Muscle of leg (tissue), 11 donors: ENCODE measurements around the gene ACE. TPM values are rescaled to one million over a fixed set of nuclear protein-coding genes. Genes with fewer than 3 reads are reported as not detected.

Experiments used
- DNase-seq: peaks from one replicate; pipeline ENCODE4 v3.0.0; 2013
- H3K27ac ChIP-seq: one replicate; pipeline ENCODE4 v1.5.1; 2013; ENCODE audit warnings: mild to moderate bottlenecking, low read length, control low read depth
- H3K27me3 ChIP-seq: one replicate; pipeline ENCODE4 v1.6.1; 2013; ENCODE audit warnings: low read length; ENCODE audit not compliant: control insufficient read depth, insufficient read depth
- H3K36me3 ChIP-seq: one replicate; pipeline ENCODE4 v1.6.1; 2013; ENCODE audit warnings: low read length; ENCODE audit not compliant: control insufficient read depth, insufficient read depth
- H3K4me1 ChIP-seq: one replicate; pipeline ENCODE4 v1.6.1; 2013; ENCODE audit warnings: low read length; ENCODE audit not compliant: control insufficient read depth, insufficient read depth
- H3K4me3 ChIP-seq: one replicate; pipeline ENCODE4 v1.5.1; 2013; ENCODE audit warnings: low read length, control low read depth
- H3K9me3 ChIP-seq: replicated peaks from 2 replicates; pipeline ENCODE4 v1.6.1; 2013; ENCODE audit warnings: low read depth, low read length; ENCODE audit not compliant: control insufficient read depth
- WGBS: methylation state at CpG from one replicate; pipeline ENCODE4 v1.1.5; 2013; ENCODE audit warnings: missing lambda C conversion rate; ENCODE audit not compliant: insufficient coverage; 5-methylcytosine and 5-hydroxymethylcytosine counted together
- polyA plus RNA-seq, 8 donors: library from polyadenylated mRNA; unstranded; fragments of 120-200 nt; gene quantifications; one replicate each; pipeline versions ENCODE4 v1.2.1 to v1.2.3, GENCODE V29; 2013; ENCODE audit warnings: inconsistent platforms in 1 of 8, low replicate concordance in 1 of 8; ENCODE audit not compliant: insufficient read length in 8 of 8, insufficient read depth in 1 of 8
- total RNA-seq: library from RNA; stranded (reverse); fragments of 120-200 nt; gene quantifications from one replicate; pipeline ENCODE4 v1.2.4, GENCODE V29; 2013

Gene ACE
- total and polyA plus RNA-seq, 9 donors: 5.1 to 20.3 (median 7.4) TPM

DNA sequence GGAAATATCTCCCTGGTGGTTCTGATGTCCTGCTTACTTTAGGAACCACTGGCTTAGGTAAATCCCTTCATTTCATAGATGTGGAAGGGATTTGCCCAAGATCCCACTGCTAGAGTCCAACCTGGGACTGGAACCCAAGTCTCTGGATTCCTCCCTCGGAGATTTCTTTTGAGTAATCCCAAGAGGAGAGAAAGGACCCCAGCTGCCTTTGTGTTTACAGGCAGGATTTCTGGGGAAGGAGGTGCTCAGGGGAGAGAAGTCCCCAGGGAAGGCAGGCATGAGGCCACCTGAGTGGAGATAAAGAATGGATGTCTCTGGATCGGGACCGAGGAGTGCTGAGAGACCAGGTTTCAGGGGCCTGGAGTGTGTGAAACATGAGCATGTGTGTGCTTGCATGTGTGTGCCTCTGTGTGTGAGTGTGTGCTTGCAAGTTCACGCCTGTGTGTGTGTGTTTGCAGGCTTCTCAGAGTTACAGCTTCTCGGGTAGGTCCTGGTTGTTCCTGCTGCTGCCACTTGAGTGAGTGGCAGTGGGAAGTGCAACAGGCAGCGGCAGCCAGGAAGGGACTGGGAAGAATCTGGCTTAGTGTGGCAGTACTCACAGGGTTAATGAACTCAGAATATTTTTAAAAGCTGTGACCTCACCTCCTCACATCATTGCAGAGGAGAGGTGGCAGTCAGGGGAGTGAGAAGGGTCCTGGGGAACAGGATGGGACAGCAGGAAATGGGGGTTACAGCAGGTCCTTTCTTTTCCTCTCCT, 48.5 kb downstream of the ACE start:
- H3K4me3 ChIP-seq: no peak overlapping the region
- no peaks in the 10 kb centered on the region for H3K9me3 ChIP-seq
- peaks cover 30% of the 10 kb centered on the region for H3K27me3 ChIP-seq
- no peak for DNase-seq
- H3K27ac ChIP-seq: no peak overlapping the region
- WGBS: 62% methylated on average over 3 of the region's 6 CpGs
- H3K36me3 ChIP-seq: no peaks in the 10 kb centered on the region
- peaks cover 5% of the 10 kb centered on the region for H3K4me1 ChIP-seq

DNA sequence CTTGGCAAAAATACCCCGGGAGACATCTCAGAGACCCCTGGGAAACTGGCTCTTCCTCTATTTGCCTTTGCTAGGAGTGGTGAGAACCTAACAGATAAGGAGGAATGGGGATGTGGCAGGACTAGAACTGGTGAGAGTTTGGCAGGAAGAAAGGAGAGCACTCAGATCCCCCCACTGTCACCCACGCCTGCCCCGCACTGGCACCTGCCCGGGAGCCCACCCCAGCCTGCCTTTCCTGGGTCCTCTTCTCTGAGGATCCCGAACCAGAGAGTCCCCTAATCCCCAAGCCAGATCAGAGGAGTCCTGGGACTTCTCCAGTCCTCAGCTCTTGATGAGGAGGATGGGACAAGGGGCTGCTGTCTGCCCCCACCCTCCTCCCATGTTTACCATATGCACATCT, 50.0 kb downstream of the ACE start:
- H3K4me1 ChIP-seq: peaks cover 5% of the 10 kb centered on the region
- no peak overlapping the region for H3K27ac ChIP-seq
- H3K9me3 ChIP-seq: no peaks in the 10 kb centered on the region
- no peak overlapping the region for H3K4me3 ChIP-seq
- H3K27me3 ChIP-seq: peaks cover 28% of the 10 kb centered on the region
- 80% methylated on average over 1 of the region's 5 CpGs for WGBS
- DNase-seq: no peak
- no peaks in the 10 kb centered on the region for H3K36me3 ChIP-seq

DNA sequence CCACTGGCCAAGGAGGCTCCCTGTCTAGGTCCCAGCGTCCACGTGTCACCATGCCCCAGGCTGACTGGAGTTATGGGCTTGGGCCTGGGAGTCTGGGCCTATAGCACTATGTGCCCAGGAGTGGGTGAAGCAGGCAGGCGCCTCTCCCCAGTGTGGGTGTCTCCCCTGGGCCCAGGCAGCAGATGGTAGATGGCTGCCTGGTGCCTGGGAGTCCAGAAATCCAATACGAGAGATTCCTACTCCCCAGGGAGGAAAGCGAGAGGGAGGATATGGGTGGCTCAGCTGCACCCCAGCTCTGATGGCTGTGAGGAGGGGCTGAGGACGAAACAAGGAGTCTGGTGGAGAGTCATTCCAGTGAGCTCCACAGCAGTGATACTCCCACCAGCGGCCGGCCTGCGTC, 51.3 kb downstream of the ACE start:
- Histone ChIP-seq H3K27me3 (peaks cover 31% of the 10 kb centered on the region), H3K4me3 (no peak overlapping the region), H3K36me3 (no peaks in the 10 kb centered on the region), H3K9me3 (no peaks in the 10 kb centered on the region), H3K4me1 (peaks cover 5% of the 10 kb centered on the region), H3K27ac (no peak overlapping the region)
- WGBS: 82% methylated on average over 6 of the region's 9 CpGs
- DNase-seq: no peak

DNA sequence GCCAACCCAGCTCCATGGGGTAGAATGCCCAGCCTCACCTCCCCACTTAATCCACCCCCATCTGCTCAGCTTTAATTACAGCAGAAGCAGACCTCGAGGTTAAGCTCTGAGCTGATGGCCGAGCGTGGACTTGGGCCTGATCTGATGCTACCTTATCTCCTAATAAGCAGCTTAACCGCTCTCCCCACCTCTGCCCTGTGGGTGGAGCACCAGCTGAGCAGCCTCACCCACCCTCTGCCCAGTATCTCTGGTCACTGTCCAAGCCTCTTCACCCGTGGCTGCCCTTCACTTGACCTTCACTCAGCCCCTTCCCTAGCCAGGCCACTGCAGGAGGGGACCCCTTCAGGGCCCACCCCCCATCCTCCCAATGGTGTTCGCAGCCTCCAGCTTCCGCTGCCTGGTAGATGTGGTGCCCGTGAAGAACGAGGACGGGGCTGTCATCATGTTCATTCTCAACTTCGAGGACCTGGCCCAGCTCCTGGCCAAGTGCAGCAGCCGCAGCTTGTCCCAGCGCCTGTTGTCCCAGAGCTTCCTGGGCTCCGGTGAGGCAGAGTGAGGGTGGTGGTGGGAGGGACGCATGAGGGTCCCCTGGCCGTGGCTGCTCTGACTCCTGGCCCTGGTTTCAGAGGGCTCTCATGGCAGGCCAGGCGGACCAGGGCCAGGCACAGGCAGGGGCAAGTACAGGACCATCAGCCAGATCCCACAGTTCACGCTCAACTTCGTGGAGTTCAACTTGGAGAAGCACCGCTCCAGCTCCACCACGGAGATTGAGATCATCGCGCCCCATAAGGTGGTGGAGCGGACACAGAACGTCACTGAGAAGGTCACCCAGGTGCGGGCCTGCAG, 53.1 kb downstream of the ACE start:
- H3K4me3 ChIP-seq: no peak overlapping the region
- no peaks in the 10 kb centered on the region for H3K36me3 ChIP-seq
- no peaks in the 10 kb centered on the region for H3K9me3 ChIP-seq
- H3K27me3 ChIP-seq: peaks cover 15% of the 10 kb centered on the region
- 78% methylated on average over 24 of the region's 26 CpGs for WGBS
- no peak overlapping the region for H3K27ac ChIP-seq
- no peaks in the 10 kb centered on the region for H3K4me1 ChIP-seq
- no peak for DNase-seq

DNA sequence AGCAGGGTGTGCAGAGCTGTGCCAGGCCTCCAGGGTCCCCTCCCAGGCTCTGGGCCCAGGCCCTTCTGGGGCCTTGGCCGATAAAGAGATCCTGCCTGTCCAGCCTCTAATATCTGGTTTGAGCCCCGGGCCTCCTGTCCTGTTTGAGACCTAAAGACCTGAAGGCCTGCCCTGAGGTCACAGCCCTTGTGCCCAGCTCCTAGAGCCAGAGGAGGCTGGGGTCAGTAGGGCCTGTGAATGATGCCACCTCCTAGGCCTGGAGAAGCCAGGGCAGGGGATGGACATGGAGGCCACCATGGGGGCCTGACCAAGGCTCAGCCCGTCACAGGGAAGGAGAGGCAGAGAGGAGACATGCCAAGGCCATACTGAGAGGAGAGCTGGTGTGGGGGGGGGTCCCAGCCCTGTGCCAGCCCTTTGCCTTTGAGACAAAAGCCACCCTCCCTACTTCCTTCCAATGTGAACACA, 53.7 kb downstream of the ACE start:
- DNase-seq: no peak
- no peaks in the 10 kb centered on the region for H3K9me3 ChIP-seq
- no peaks in the 10 kb centered on the region for H3K36me3 ChIP-seq
- no peaks in the 10 kb centered on the region for H3K4me1 ChIP-seq
- H3K27ac ChIP-seq: no peak overlapping the region
- peaks cover 11% of the 10 kb centered on the region for H3K27me3 ChIP-seq
- H3K4me3 ChIP-seq: no peak overlapping the region
- WGBS: 79% methylated on average over 2 of the region's 3 CpGs

DNA sequence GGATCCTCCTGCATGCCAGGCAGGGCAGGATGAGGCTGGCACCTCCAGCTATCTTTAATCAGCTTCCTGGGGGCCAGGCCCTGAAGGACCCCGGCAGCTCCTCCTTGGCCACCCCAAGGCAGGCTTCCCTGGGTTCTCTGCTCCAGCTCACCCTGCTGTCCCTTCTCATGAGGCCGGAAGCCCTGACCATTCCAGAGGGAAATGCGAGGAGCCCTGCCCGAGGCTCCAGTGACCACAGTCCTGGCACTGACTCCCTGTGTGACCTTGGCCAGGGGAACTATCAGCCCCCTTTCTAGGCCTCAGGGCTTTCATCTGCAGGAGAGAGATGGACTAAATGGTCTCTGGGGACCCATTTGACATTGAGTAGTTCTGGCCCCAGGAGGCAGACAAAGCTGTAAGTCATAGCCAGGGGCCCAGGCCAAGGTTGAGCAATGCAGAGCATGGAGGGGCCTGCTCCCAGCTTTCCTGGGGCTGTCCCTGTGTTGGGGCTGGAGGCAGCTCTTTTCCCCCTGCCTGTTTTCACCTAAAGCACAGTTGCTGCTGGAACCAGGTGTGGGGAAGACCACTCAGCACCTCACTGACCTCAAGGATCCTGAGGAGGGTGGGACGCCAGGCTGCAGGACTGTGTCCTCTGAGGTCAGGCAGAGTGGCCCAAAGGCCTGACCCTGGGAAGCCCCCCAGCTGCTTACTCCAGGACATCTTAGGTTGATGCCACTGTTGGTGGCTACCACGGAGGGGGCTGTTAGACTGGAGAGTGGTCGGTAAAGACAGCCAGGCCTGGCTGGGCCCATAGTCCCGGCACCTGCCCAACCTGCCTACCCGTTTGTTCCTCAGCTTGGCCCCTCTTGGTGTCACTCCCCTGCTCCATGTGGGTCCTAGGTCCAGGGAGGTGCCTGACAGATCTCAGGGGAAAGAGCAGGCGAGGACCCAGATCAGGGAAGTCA, 54.4 kb downstream of the ACE start:
- H3K9me3 ChIP-seq: no peaks in the 10 kb centered on the region
- H3K4me1 ChIP-seq: no peaks in the 10 kb centered on the region

DNA sequence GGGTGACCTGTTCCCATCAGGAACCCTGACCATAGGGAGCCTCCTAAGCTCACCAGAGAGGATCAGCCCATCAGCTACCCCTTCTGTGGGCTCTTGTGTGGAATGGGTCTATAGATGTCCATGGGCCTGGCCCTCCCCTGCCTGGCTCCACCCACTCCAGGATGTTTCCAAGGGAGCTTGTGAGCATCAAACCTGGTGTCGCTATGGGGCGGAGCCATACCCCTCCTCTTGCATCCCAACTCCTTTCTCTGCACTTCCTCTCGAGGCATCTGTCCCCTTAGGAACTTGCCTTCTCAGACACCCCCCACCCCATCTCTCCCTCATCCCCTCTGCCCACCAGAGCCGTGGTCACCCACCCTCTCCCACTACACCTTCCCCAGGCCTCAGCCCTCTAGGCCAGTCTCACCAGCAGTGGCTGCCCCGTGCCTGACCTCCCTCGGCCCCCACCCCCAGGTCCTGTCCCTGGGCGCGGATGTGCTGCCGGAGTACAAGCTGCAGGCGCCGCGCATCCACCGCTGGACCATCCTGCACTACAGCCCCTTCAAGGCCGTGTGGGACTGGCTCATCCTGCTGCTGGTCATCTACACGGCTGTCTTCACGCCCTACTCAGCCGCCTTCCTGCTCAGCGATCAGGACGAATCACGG, 56.7 kb downstream of the ACE start:
- Histone ChIP-seq H3K36me3 (no peaks in the 10 kb centered on the region), H3K27ac (no peak overlapping the region), H3K4me1 (peaks cover 9% of the 10 kb centered on the region), H3K4me3 (no peak overlapping the region), H3K27me3 (peaks cover 22% of the 10 kb centered on the region), H3K9me3 (no peaks in the 10 kb centered on the region)
- no peak for DNase-seq
- 85% methylated on average over 20 of the region's 20 CpGs for WGBS

More for the DNA sequence above, 54.4 kb downstream of the ACE start:
- Histone ChIP-seq H3K27ac (no peak overlapping the region), H3K27me3 (peaks cover 8% of the 10 kb centered on the region), H3K4me3 (no peak overlapping the region), H3K36me3 (no peaks in the 10 kb centered on the region)
- DNase-seq: no peak
- 78% methylated on average over 10 of the region's 10 CpGs for WGBS

DNA sequence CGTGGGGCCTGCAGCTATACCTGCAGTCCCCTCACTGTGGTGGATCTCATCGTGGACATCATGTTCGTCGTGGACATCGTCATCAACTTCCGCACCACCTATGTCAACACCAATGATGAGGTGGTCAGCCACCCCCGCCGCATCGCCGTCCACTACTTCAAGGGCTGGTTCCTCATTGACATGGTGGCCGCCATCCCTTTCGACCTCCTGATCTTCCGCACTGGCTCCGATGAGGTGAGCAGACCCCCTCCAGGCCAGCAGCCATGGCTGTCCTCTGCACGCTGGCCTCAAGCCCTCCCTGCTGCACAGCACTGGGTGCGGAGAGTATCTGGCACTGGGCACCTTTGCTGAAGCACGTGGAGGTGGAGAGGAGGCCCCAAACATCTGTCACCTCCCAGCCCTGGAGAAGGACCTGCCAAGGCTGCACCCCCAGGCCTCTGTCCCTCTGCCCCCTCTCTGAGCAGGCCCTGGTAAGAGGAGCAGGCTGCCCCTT, 57.3 kb downstream of the ACE start:
- WGBS: 93% methylated on average over 16 of the region's 17 CpGs
- H3K4me1 ChIP-seq: peaks cover 10% of the 10 kb centered on the region
- H3K4me3 ChIP-seq: no peak overlapping the region

DNA sequence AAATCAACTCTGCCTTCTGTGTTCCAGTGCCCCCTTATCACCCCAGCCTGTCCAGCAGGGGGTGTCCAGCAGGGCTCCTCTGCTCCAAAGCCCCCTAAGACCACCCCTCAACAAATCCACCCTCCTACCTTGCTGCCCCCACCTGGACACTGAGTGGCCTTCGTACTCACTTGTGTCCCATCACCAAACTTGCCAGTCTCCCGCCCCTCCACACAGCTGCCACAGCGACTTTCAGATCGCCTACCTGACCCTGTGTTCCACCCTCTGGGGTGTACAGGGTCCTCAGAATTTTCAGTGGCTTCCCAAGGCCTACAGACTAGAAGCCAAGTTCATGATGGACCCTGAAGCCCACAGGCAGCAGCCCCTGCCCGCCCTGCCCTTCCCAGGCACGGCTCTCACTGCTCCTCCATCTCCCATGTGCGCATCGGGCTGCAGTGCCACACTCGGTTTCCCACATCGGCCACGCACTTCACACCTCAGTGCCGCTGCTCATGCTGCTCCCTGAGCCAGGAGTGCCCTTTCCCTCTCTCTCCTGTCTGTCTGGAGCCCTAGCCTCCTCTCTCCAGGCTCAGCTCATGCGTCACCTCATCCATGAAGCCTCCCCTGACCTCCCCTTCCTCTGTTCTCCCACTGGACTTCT, 58.1 kb downstream of the ACE start:
- H3K9me3 ChIP-seq: no peaks in the 10 kb centered on the region
- H3K27ac ChIP-seq: no peak overlapping the region
- peaks cover 32% of the 10 kb centered on the region for H3K27me3 ChIP-seq
- no peak for DNase-seq
- no peaks in the 10 kb centered on the region for H3K36me3 ChIP-seq
- peaks cover 10% of the 10 kb centered on the region for H3K4me1 ChIP-seq
- WGBS: 75% methylated on average over 13 of the region's 13 CpGs
- H3K4me3 ChIP-seq: no peak overlapping the region

More for the DNA sequence above, 57.3 kb downstream of the ACE start:
- DNase-seq: no peak
- Histone ChIP-seq H3K9me3 (no peaks in the 10 kb centered on the region), H3K27ac (no peak overlapping the region), H3K27me3 (peaks cover 28% of the 10 kb centered on the region), H3K36me3 (no peaks in the 10 kb centered on the region)
